Esophagus squamous epithelium (tissue), 5 donors: ENCODE results near the gene ADAMTS15. TPM values are rescaled to one million over a fixed set of nuclear protein-coding genes. Genes with fewer than 3 reads are reported as not detected.

Source experiments
- DNase-seq: peaks from one replicate; lab custom pipeline; 2025; lab: John Stamatoyannopoulos, UW
- H3K27ac ChIP-seq, 4 donors: fragments of 200-600 bp; sonication (generic); one replicate each; pipeline ENCODE4 v1.5.1; 2016 to 2019; ENCODE audit warnings: mild to moderate bottlenecking in 1 of 4
- H3K27me3 ChIP-seq, 4 donors: fragments of 200-600 bp; sonication (generic); 1 replicate in 3 of 4; 2 replicates in 1 of 4; pipeline versions ENCODE4 v1.5.1 to v1.6.0; 2017 to 2021; ENCODE audit warnings: antibody characterized with exemption in 1 of 4
- H3K36me3 ChIP-seq, 3 donors: fragments of 200-600 bp; sonication (generic); one replicate each; pipeline ENCODE4 v1.5.1; 2016 to 2019
- H3K4me1 ChIP-seq, 3 donors: fragments of 200-600 bp; sonication (generic); one replicate each; pipeline ENCODE4 v1.5.1; 2017 to 2019
- H3K4me3 ChIP-seq, 4 donors: fragments of 200-600 bp; sonication (generic); 1 replicate in 3 of 4; 2 replicates in 1 of 4; pipeline ENCODE4 v1.5.1; 2016 to 2019; ENCODE audit warnings: mild to moderate bottlenecking in 2 of 4, moderate library complexity in 1 of 4
- H3K9me3 ChIP-seq, 3 donors: fragments of 200-600 bp; sonication (generic); one replicate each; pipeline ENCODE4 v1.5.1; 2016 to 2019
- POLR2A ChIP-seq, 4 donors: fragments of 450-650 bp; IDR thresholded peaks; one replicate each; pipeline ENCODE4 v1.6.1; 2017; ENCODE audit warnings: antibody characterized with exemption in 4 of 4, mild to moderate bottlenecking in 4 of 4, moderate library complexity in 3 of 4
- WGBS, 2 donors: methylation state at CpG; one replicate each; pipeline ENCODE4 v1.1.5; 2018; 5-methylcytosine and 5-hydroxymethylcytosine counted together
- intact Hi-C: fragments of 100-400 bp; cut with DNase I; formaldehyde crosslinking; loops from one replicate; pipeline ENCODE4 v1.15.0; 2022
- total RNA-seq, 4 donors: library from RNA; depleted of rRNA; stranded (reverse); fragments of >200 nt; gene quantifications; one replicate each; pipeline ENCODE4 v1.1.0, GENCODE V29; 2016
- TF ChIP-seq, protein P1 (sequence below), 6 experiments: fragments of 450-650 bp in 4 of 6; fragments of 200-600 bp in 2 of 6; sonication (generic) in 2 of 6; IDR thresholded peaks; one replicate each; pipeline ENCODE4 v1.5.1; 2016 to 2019; ENCODE audit warnings: antibody characterized with exemption in 6 of 6, mild to moderate bottlenecking in 4 of 6, moderate library complexity in 4 of 6
- donor health status: DM: yes; HTN: yes; CAD: no.

Gene ADAMTS15
- total RNA-seq, 4 donors from 2014 or later = 0.11 to 5.7 (median 2.1) TPM

DNA sequence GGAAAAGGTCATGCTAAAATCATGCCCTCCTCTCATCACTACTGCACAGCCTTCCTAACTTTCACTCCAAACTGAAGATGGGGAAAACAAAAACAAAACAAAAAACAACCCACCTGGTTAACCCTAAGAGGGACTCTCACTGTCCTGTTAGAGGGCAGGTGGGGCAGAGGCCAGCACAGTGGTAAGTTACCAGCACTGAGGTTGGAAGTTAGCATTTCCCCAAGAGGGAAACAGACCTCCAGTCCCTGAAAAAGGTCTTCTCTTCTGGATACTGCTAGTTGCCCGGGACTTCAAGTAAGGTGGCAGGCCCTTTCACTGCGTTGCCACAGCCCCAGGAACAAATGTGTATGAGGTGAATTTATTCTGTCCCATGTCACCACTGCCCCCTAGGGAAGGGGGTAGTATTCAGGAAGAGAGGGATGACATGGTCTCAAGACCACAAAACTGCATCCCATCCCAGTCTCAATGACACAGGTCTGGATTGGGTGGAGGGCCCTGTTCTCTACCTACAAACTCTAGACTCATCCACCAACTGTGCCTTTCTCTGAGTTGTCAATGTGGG is 19.2 kb upstream of the ADAMTS15 start:
- Histone ChIP-seq H3K36me3 (no peaks in the 10 kb centered on the region), H3K27me3 (peaks cover 7 to 74% (median 11%) of the 10 kb centered on the region in 4 donors), H3K4me3 (no peak overlapping the region), H3K4me1 (peaks cover 16 to 39% (median 19%) of the 10 kb centered on the region in 3 donors), H3K27ac (peak overlapping the region in 3 of 4 donors; percentile 13 to 75 (median 53)), H3K9me3 (no peaks in the 10 kb centered on the region)
- intact Hi-C loops = loop anchor here (5.0 kb wide), 1 partner anchor 212 kb away; no protein-coding TSS in a partner anchor
- TF ChIP-seq, protein P1, sequence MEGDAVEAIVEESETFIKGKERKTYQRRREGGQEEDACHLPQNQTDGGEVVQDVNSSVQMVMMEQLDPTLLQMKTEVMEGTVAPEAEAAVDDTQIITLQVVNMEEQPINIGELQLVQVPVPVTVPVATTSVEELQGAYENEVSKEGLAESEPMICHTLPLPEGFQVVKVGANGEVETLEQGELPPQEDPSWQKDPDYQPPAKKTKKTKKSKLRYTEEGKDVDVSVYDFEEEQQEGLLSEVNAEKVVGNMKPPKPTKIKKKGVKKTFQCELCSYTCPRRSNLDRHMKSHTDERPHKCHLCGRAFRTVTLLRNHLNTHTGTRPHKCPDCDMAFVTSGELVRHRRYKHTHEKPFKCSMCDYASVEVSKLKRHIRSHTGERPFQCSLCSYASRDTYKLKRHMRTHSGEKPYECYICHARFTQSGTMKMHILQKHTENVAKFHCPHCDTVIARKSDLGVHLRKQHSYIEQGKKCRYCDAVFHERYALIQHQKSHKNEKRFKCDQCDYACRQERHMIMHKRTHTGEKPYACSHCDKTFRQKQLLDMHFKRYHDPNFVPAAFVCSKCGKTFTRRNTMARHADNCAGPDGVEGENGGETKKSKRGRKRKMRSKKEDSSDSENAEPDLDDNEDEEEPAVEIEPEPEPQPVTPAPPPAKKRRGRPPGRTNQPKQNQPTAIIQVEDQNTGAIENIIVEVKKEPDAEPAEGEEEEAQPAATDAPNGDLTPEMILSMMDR (IDR thresholded peaks at IDR 0.05) = no peak
- no peak for TF ChIP-seq POLR2A (IDR thresholded peaks at IDR 0.05)
- 55 to 71% methylated on average over 2 of the region's 2 CpGs for WGBS, 2 donors
- no peak for DNase-seq

DNA sequence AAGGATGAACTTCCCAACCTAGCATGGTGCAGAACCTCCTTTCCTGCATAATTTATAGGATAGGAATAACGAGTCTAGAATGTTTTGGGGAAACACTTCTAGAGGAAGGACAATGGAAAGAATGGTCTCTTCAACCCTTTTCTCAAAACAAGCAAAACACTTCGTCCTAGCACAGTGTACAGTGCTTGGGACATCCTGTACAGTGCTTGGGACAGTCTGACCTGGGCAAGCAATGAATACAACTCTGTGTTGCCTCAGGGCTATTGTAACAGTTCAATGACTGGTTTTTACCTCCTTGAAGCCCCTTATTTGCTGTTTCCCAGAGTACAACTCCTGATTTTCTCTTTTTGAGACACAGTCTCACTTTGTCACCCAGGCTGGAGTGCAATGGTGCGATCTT is 18.5 kb upstream of the ADAMTS15 start:
- H3K27me3 ChIP-seq = peaks cover 7 to 66% (median 11%) of the 10 kb centered on the region in 4 donors
- peaks cover 16 to 40% (median 19%) of the 10 kb centered on the region in 3 donors for H3K4me1 ChIP-seq
- no peaks in the 10 kb centered on the region for H3K36me3 ChIP-seq
- H3K4me3 ChIP-seq = no peak overlapping the region
- whole genome bisulfite sequencing, 2 donors = 51 to 53% methylated on average over 3 of the region's 3 CpGs
- H3K27ac ChIP-seq = peak overlapping the region in 3 of 4 donors; percentile 13 to 75 (median 48)
- no peaks in the 10 kb centered on the region for H3K9me3 ChIP-seq
- no peak for DNase-seq
- intact Hi-C loops = loop anchor here (5.0 to 10.0 kb wide), 2 partner anchors 213 to 465 kb away; no protein-coding TSS in a partner anchor
- TF ChIP-seq POLR2A (IDR thresholded peaks at IDR 0.05) = no peak
- TF ChIP-seq, protein P1 (IDR thresholded peaks at IDR 0.05) = no peak

DNA sequence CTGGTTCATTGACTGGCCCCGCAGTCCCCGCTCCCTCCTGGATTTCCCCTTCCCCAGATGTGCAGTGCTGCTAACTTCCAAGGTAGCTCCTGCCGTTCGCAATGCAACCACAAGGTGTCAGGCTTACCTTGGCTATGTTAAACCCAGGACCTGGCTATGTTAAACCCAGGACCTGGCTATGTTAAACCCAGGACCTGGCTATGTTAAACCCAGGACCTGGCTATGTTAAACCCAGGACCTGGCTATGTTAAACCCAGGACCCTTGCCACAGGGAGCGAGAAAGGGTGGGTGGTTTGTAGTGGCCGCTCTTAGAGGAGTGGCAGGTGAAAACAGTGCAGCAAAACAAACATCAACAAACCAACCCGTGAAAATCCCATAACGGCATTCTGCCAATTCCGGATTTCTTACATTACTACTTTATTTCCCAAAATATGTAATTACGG is 17.1 kb upstream of the ADAMTS15 start:
- Histone ChIP-seq H3K4me3 (no peak overlapping the region), H3K27ac (no peak overlapping the region), H3K36me3 (no peaks in the 10 kb centered on the region), H3K4me1 (peaks cover 16 to 47% (median 25%) of the 10 kb centered on the region in 3 donors), H3K27me3 (peaks cover 7 to 53% (median 9%) of the 10 kb centered on the region in 4 donors), H3K9me3 (no peaks in the 10 kb centered on the region)
- WGBS, 2 donors = 13 to 14% methylated on average over 6 to 8 of the region's 10 CpGs
- intact Hi-C loops = loop anchor here (10.0 kb wide), 1 partner anchor 463 kb away; no protein-coding TSS in a partner anchor
- TF ChIP-seq, protein P1 (IDR thresholded peaks at IDR 0.05) = peak; percentile 34 to 80 (median 68)
- no peak for TF ChIP-seq POLR2A (IDR thresholded peaks at IDR 0.05)
- no peak for DNase-seq

DNA sequence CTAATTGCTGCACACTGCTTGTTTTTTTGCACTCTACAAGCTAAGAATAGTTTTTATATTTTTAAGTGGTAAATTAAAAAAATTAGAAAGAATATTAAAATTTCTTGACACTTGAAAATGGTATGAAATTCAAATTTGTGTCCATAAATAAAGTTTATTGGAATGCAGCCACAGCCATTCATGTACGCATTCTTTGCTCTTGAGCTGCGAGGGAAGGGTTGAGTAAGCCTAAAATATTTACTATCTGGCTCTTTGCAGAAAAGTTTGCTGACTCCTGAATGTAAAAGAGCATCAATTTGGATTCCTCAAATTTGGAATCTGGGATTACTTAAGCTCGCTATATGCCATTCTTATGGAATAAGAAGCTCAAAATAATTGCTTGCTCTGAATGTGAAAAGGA is 16.6 kb upstream of the ADAMTS15 start:
- TF ChIP-seq, protein P1 (IDR thresholded peaks at IDR 0.05) = no peak
- TF ChIP-seq POLR2A (IDR thresholded peaks at IDR 0.05) = no peak
- peaks cover 16 to 42% (median 20%) of the 10 kb centered on the region in 3 donors for H3K4me1 ChIP-seq
- intact Hi-C loops = loop anchor here (10.0 kb wide), 1 partner anchor 463 kb away; no protein-coding TSS in a partner anchor
- no peak overlapping the region for H3K4me3 ChIP-seq
- no peaks in the 10 kb centered on the region for H3K36me3 ChIP-seq
- no peak overlapping the region for H3K27ac ChIP-seq
- WGBS, 2 donors = 33 to 39% methylated on average over 3 of the region's 3 CpGs
- H3K27me3 ChIP-seq = peaks cover 4 to 48% (median 8%) of the 10 kb centered on the region in 4 donors
- no peaks in the 10 kb centered on the region for H3K9me3 ChIP-seq
- no peak for DNase-seq

DNA sequence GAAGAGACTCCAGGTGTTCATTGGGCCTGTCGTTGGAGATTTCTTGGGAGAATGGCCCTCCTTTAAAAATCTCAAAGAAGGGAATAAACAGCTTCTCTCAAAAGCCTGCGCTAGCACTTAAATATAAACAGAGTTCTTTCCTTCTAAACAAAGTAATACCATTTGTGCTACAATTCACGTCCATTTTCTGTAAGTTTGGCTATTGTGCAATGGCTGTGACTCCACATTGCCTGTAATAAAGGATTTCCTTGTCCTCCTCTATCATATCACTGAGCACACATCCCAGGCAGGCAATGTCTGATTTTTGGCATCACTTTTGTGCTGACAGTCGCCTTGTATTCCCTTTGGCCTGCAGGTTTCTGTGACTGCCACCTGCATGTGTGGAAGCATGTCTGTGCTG is 15.1 kb upstream of the ADAMTS15 start:
- Histone ChIP-seq H3K27me3 (peaks cover 0 to 32% (median 4%) of the 10 kb centered on the region in 4 donors), H3K4me3 (no peak overlapping the region), H3K27ac (no peak overlapping the region), H3K36me3 (no peaks in the 10 kb centered on the region), H3K9me3 (no peaks in the 10 kb centered on the region), H3K4me1 (peaks cover 2 to 33% (median 16%) of the 10 kb centered on the region in 3 donors)
- 62 to 68% methylated on average over 4 of the region's 4 CpGs for WGBS, 2 donors
- no peak for TF ChIP-seq POLR2A (IDR thresholded peaks at IDR 0.05)
- TF ChIP-seq, protein P1 (IDR thresholded peaks at IDR 0.05) = no peak
- intact Hi-C loops = loop anchor here (10.0 kb wide), 1 partner anchor 461 kb away; no protein-coding TSS in a partner anchor
- DNase-seq = no peak
